HCT116 (cell line): ENCODE results near the gene IL1F10. TPM values are rescaled to one million over a fixed set of nuclear protein-coding genes. Genes with fewer than 3 reads are reported as not detected.

Source experiments
- ATAC-seq: fragments of 200-7000 bp; cut with Tn5 transposase; 2 replicates; pipeline ENCODE4 v1.9.1; 2020; ENCODE audit warnings: mild to moderate bottlenecking, moderate library complexity
- BruUV-seq: library from RNA; stranded (reverse); fragments of 400-500 nt; replicated peaks from 2 replicates; lab custom pipeline; 2021; lab: Mats Ljungman, UMichigan
- CTCF ChIA-PET: fragments of 300-600 bp; sonication (Branson Sonifier 250); formaldehyde crosslinking; loops from one replicate; lab custom pipeline; 2021; ENCODE audit warnings: antibody characterized with exemption; lab: Charles Lee
- POLR2A ChIA-PET: fragments of 300-600, 350-600 bp; sonication (Branson Sonifier 250); formaldehyde crosslinking; loops from one replicate; lab custom pipeline; 2021; ENCODE audit warnings: antibody characterized with exemption; lab: Charles Lee
- RAD21 ChIA-PET, 2 experiments: fragments of 300-600 bp; sonication (Branson Sonifier 250); formaldehyde crosslinking; loops; one replicate each; lab custom pipeline; 2023; ENCODE audit warnings: low total read pairs in 2 of 2; ENCODE audit not compliant: uncharacterized antibody in 2 of 2, unreplicated experiment in 2 of 2, low non-redundant PET in 1 of 2; lab: Charles Lee
- DNase-seq: peaks from one replicate; pipeline ENCODE4 v3.0.0-alpha.2; 2010; ENCODE audit warnings: low read depth, low spot score
- H2AFZ ChIP-seq: fragments of 200-600 bp; shearing (Covaris generic), sonication (generic); 2 replicates; pipeline ENCODE4 v1.6.1; 2017; ENCODE audit warnings: low read depth, mixed run types, mixed read lengths, antibody characterized with exemption, low read length; ENCODE audit not compliant: poor library complexity, severe bottlenecking
- H3K27ac ChIP-seq: 2 replicates; pipeline ENCODE4 v1.5.1; 2012; ENCODE audit warnings: low read depth, low read length
- H3K27me3 ChIP-seq: fragments of 200-600 bp; sonication (generic); 2 replicates; pipeline ENCODE4 v1.6.1; 2016; ENCODE audit warnings: mixed run types, low read length, mixed read lengths; ENCODE audit not compliant: insufficient read depth
- H3K36me3 ChIP-seq, 2 experiments: fragments of 200-500 bp in 1 of 2; fragments of 200-600 bp in 1 of 2; sonication (Bioruptor generic) in 1 of 2; sonication (generic) in 1 of 2; 2 replicates each; pipeline versions ENCODE4 v1.5.1 to v1.6.1; 2014 to 2016; ENCODE audit warnings: low read length in 2 of 2, inconsistent platforms in 1 of 2, mixed read lengths in 1 of 2, mixed run types in 1 of 2; ENCODE audit not compliant: insufficient read depth in 2 of 2, control insufficient read depth in 1 of 2
- H3K4me1 ChIP-seq, 2 experiments: fragments of 200-600 bp in 1 of 2; sonication (generic) in 1 of 2; 2 replicates each; pipeline versions ENCODE4 v1.5.1 to v1.6.1; 2012 to 2017; ENCODE audit warnings: low read length in 2 of 2, inconsistent platforms in 1 of 2, mild to moderate bottlenecking in 1 of 2, mixed read lengths in 1 of 2, mixed run types in 1 of 2, moderate library complexity in 1 of 2; ENCODE audit not compliant: insufficient read depth in 2 of 2, control insufficient read depth in 1 of 2
- H3K4me2 ChIP-seq: fragments of 200-600 bp; sonication (generic); 2 replicates; pipeline ENCODE4 v1.6.1; 2017; ENCODE audit warnings: mixed run types, low read length, mixed read lengths
- H3K4me3 ChIP-seq, 2 experiments: fragments of 200-600 bp in 1 of 2; sonication (generic) in 1 of 2; replicated peaks in 1 of 2; 2 replicates each; pipeline ENCODE4 v1.5.1; 2011 to 2016; ENCODE audit warnings: low read length in 2 of 2, control low read depth in 1 of 2, low read depth in 1 of 2, mild to moderate bottlenecking in 1 of 2, mixed read lengths in 1 of 2, mixed run types in 1 of 2
- H3K79me2 ChIP-seq: fragments of 200-600 bp; sonication (generic); 2 replicates; pipeline ENCODE4 v1.6.1; 2017; ENCODE audit warnings: mild to moderate bottlenecking, mixed run types, low read length, moderate library complexity, mixed read lengths; ENCODE audit not compliant: insufficient read depth
- H3K9ac ChIP-seq: fragments of 200-600 bp; sonication (generic); 2 replicates; pipeline ENCODE4 v1.6.1; 2016; ENCODE audit warnings: low read length, mixed read lengths
- H3K9me2 ChIP-seq: fragments of 200-600 bp; sonication (generic), shearing (Covaris generic); 2 replicates; pipeline ENCODE4 v1.6.1; 2017; ENCODE audit warnings: mixed run types, mild to moderate bottlenecking, moderate library complexity; ENCODE audit not compliant: insufficient read depth
- H3K9me3 ChIP-seq, 2 experiments: fragments of 200-500 bp in 1 of 2; fragments of 200-600 bp in 1 of 2; sonication (Bioruptor generic) in 1 of 2; sonication (generic) in 1 of 2; 2 replicates each; pipeline ENCODE4 v1.6.1; 2014 to 2017; ENCODE audit warnings: low read length in 2 of 2, mixed read lengths in 2 of 2, inconsistent platforms in 1 of 2, low read depth in 1 of 2, mild to moderate bottlenecking in 1 of 2, mixed run types in 1 of 2, moderate library complexity in 1 of 2; ENCODE audit not compliant: control insufficient read depth in 1 of 2, insufficient read depth in 1 of 2
- H4K20me1 ChIP-seq: fragments of 200-600 bp; sonication (generic), shearing (Covaris generic); 2 replicates; pipeline ENCODE4 v1.6.1; 2017; ENCODE audit warnings: mixed run types, mild to moderate bottlenecking, moderate library complexity; ENCODE audit not compliant: insufficient read depth
- CBX3 ChIP-seq: IDR thresholded peaks from 2 replicates; pipeline ENCODE4 v1.6.1; 2012; ENCODE audit warnings: low read depth
- EGR1 ChIP-seq: IDR thresholded peaks from 2 replicates; pipeline ENCODE4 v1.6.1; 2012; ENCODE audit warnings: low read depth
- ELF1 ChIP-seq: IDR thresholded peaks from 2 replicates; pipeline ENCODE4 v1.6.1; 2012; ENCODE audit warnings: low read depth, borderline replicate concordance
- EZH2 ChIP-seq: fragments of 200-600 bp; sonication (generic); IDR thresholded peaks from 2 replicates; pipeline ENCODE4 v1.6.1; 2017; ENCODE audit warnings: antibody characterized with exemption, mixed run types
- EZH2phosphoT487 ChIP-seq: fragments of 200-600 bp; IDR thresholded peaks from 2 replicates; pipeline ENCODE4 v1.6.1; 2018; ENCODE audit warnings: antibody characterized with exemption, borderline replicate concordance
- FOSL1 ChIP-seq: IDR thresholded peaks from 2 replicates; pipeline ENCODE4 v1.6.1; 2012; ENCODE audit warnings: low read depth
- JUND ChIP-seq: IDR thresholded peaks from 2 replicates; pipeline ENCODE4 v1.6.1; 2012
- POLR2A ChIP-seq: IDR thresholded peaks from 2 replicates; pipeline ENCODE4 v1.7.0; 2011; ENCODE audit warnings: borderline replicate concordance; ENCODE audit not compliant: insufficient read depth, insufficient read length; ENCODE audit errors: extremely low read depth
- SIN3A ChIP-seq: IDR thresholded peaks from 2 replicates; pipeline ENCODE4 v1.6.1; 2012; ENCODE audit warnings: low read depth
- SP1 ChIP-seq: IDR thresholded peaks from 2 replicates; pipeline ENCODE4 v1.6.1; 2012; ENCODE audit warnings: low read depth
- SRF ChIP-seq: IDR thresholded peaks from 2 replicates; pipeline ENCODE4 v1.6.1; 2012; ENCODE audit warnings: low read depth
- TCF7L2 ChIP-seq: IDR thresholded peaks from 2 replicates; pipeline ENCODE4 v1.7.0; 2011; ENCODE audit warnings: borderline replicate concordance, inconsistent platforms; ENCODE audit not compliant: insufficient read depth, insufficient read length; ENCODE audit errors: extremely low read depth
- YY1 ChIP-seq: IDR thresholded peaks from 2 replicates; pipeline ENCODE4 v1.6.1; 2011; ENCODE audit warnings: low read length, low read depth, moderate library complexity, mild to moderate bottlenecking; ENCODE audit not compliant: insufficient replicate concordance; ENCODE audit errors: extremely low read depth
- ZFX ChIP-seq: fragments of 450-650 bp; IDR thresholded peaks from 2 replicates; pipeline ENCODE4 v1.6.1; 2017
- ZNF274 ChIP-seq: fragments of 200-500 bp; sonication (Bioruptor generic); IDR thresholded peaks from 2 replicates; pipeline ENCODE4 v1.6.1; 2014; ENCODE audit warnings: mild to moderate bottlenecking, low read depth, low read length, inconsistent platforms
- intact Hi-C: fragments of 100-400 bp; cut with micrococcal nuclease; formaldehyde crosslinking; loops from 2 replicates; pipeline ENCODE4 v1.10.0; 2022
- total RNA-seq: library from RNA; stranded (reverse); gene quantifications from one replicate; pipeline ENCODE4 v1.2.1, GENCODE V29; 2021; ENCODE audit not compliant: unreplicated experiment
- TF ChIP-seq, protein P1 (sequence below): IDR thresholded peaks from 2 replicates; pipeline ENCODE4 v1.6.1; 2012; ENCODE audit warnings: low read depth
- TF ChIP-seq, protein P2 (sequence below): IDR thresholded peaks from 2 replicates; pipeline ENCODE4 v1.6.1; 2012
- TF ChIP-seq, protein P3 (sequence below): IDR thresholded peaks from 2 replicates; pipeline ENCODE4 v1.6.1; 2011; ENCODE audit warnings: mild to moderate bottlenecking, low read length, moderate library complexity; ENCODE audit not compliant: insufficient replicate concordance; ENCODE audit errors: extremely low read depth

The IL1F10 gene
- total RNA-seq, 1 experiment from 2014 or later = not detected

DNA sequence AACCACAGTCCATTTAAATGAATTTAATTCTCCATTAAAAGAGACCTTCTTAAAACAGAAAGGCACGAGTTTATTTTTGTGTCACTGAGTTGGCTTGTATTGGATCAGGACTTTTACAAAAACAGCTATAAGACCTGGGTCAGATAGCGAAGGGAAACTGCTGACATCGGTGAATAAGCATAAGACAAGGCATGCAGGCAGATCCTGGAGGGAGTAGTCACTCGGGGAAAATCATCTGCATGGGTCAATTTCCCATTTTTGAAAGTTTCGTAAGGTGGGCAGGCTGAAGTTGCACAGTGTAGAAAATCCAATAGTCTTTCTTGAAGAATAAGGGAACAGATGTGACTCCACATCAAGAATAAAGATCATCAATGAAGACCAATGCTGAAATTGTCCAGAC, 28.1 kb upstream of the IL1F10 start:
- TF ChIP-seq ZNF274 = no peak
- TF ChIP-seq EZH2 = no peak
- no peak for TF ChIP-seq SIN3A
- TF ChIP-seq SRF = no peak
- TF ChIP-seq YY1 = no peak
- TF ChIP-seq EGR1 = no peak
- TF ChIP-seq, protein P1, sequence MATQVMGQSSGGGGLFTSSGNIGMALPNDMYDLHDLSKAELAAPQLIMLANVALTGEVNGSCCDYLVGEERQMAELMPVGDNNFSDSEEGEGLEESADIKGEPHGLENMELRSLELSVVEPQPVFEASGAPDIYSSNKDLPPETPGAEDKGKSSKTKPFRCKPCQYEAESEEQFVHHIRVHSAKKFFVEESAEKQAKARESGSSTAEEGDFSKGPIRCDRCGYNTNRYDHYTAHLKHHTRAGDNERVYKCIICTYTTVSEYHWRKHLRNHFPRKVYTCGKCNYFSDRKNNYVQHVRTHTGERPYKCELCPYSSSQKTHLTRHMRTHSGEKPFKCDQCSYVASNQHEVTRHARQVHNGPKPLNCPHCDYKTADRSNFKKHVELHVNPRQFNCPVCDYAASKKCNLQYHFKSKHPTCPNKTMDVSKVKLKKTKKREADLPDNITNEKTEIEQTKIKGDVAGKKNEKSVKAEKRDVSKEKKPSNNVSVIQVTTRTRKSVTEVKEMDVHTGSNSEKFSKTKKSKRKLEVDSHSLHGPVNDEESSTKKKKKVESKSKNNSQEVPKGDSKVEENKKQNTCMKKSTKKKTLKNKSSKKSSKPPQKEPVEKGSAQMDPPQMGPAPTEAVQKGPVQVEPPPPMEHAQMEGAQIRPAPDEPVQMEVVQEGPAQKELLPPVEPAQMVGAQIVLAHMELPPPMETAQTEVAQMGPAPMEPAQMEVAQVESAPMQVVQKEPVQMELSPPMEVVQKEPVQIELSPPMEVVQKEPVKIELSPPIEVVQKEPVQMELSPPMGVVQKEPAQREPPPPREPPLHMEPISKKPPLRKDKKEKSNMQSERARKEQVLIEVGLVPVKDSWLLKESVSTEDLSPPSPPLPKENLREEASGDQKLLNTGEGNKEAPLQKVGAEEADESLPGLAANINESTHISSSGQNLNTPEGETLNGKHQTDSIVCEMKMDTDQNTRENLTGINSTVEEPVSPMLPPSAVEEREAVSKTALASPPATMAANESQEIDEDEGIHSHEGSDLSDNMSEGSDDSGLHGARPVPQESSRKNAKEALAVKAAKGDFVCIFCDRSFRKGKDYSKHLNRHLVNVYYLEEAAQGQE = no peak
- TF ChIP-seq, protein P2, sequence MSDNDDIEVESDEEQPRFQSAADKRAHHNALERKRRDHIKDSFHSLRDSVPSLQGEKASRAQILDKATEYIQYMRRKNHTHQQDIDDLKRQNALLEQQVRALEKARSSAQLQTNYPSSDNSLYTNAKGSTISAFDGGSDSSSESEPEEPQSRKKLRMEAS = no peak
- no peak for TF ChIP-seq CBX3
- TF ChIP-seq TCF7L2 = no peak
- no peak for TF ChIP-seq ELF1
- no peak for TF ChIP-seq ZFX
- no peak for TF ChIP-seq FOSL1
- TF ChIP-seq SP1 = no peak
- no peak for TF ChIP-seq POLR2A
- TF ChIP-seq JUND = no peak
- TF ChIP-seq EZH2phosphoT487 = no peak
- TF ChIP-seq, protein P3, sequence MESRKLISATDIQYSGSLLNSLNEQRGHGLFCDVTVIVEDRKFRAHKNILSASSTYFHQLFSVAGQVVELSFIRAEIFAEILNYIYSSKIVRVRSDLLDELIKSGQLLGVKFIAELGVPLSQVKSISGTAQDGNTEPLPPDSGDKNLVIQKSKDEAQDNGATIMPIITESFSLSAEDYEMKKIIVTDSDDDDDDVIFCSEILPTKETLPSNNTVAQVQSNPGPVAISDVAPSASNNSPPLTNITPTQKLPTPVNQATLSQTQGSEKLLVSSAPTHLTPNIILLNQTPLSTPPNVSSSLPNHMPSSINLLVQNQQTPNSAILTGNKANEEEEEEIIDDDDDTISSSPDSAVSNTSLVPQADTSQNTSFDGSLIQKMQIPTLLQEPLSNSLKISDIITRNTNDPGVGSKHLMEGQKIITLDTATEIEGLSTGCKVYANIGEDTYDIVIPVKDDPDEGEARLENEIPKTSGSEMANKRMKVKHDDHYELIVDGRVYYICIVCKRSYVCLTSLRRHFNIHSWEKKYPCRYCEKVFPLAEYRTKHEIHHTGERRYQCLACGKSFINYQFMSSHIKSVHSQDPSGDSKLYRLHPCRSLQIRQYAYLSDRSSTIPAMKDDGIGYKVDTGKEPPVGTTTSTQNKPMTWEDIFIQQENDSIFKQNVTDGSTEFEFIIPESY = no peak
- TF ChIP-seq, all 23 proteins: peak for 0
- Histone ChIP-seq H4K20me1 (no peaks in the 10 kb centered on the region), H2AFZ (no peak overlapping the region), H3K4me1 (no peaks in the 10 kb centered on the region), H3K36me3 (no peaks in the 10 kb centered on the region), H3K79me2 (no peaks in the 10 kb centered on the region), H3K9me2 (no peaks in the 10 kb centered on the region), H3K27ac (no peak overlapping the region), H3K9me3 (no peaks in the 10 kb centered on the region), H3K9ac (no peak overlapping the region), H3K27me3 (peaks cover 6% of the 10 kb centered on the region; the same call in 1 of the 2 replicates), H3K4me2 (no peak overlapping the region), H3K4me3 (no peak overlapping the region)
- ATAC-seq (no peak), DNase-seq (no peak)
- ChIA-PET CTCF (no interaction called here), RAD21 (no interaction called here), POLR2A (no interaction called here)
- intact Hi-C loops = no loop called here
- no TSS peak for BruUV-seq
